Subcutaneous abdominal adipose tissue (tissue), 5 donors: ENCODE measurements around the gene PLCB4.

Source experiments
- H3K27ac ChIP-seq: one replicate; pipeline ENCODE4 v1.7.0; 2013; ENCODE audit warnings: low read depth, mild to moderate bottlenecking, inconsistent platforms, low read length, moderate library complexity
- H3K27me3 ChIP-seq, 5 donors: one replicate each; pipeline ENCODE4 v1.7.0; 2013; ENCODE audit warnings: low read length in 5 of 5, inconsistent platforms in 1 of 5; ENCODE audit not compliant: control insufficient read depth in 5 of 5, insufficient read depth in 4 of 5
- H3K36me3 ChIP-seq, 5 donors: one replicate each; pipeline ENCODE4 v1.7.0; 2013; ENCODE audit warnings: low read length in 5 of 5; ENCODE audit not compliant: control insufficient read depth in 5 of 5, insufficient read depth in 5 of 5
- H3K4me1 ChIP-seq, 5 donors: one replicate each; pipeline ENCODE4 v1.7.0; 2013; ENCODE audit warnings: low read length in 5 of 5, mild to moderate bottlenecking in 3 of 5, moderate library complexity in 1 of 5; ENCODE audit not compliant: control insufficient read depth in 5 of 5, insufficient read depth in 5 of 5
- H3K4me3 ChIP-seq, 5 donors: one replicate each; pipeline ENCODE4 v1.7.0; 2013; ENCODE audit warnings: low read length in 5 of 5, low read depth in 1 of 5
- H3K9ac ChIP-seq, 5 donors: one replicate each; pipeline ENCODE4 v1.7.0; 2013; ENCODE audit warnings: low read length in 5 of 5, mild to moderate bottlenecking in 4 of 5, moderate library complexity in 3 of 5
- H3K9me3 ChIP-seq, 5 donors: one replicate each; pipeline ENCODE4 v1.7.0; 2013; ENCODE audit warnings: low read length in 5 of 5; ENCODE audit not compliant: control insufficient read depth in 5 of 5
- donor health status: healthy.
- donor health status: healthy.
- donor health status: healthy.
- donor health status: healthy.
- donor health status: healthy.

PLCB4 gene

DNA sequence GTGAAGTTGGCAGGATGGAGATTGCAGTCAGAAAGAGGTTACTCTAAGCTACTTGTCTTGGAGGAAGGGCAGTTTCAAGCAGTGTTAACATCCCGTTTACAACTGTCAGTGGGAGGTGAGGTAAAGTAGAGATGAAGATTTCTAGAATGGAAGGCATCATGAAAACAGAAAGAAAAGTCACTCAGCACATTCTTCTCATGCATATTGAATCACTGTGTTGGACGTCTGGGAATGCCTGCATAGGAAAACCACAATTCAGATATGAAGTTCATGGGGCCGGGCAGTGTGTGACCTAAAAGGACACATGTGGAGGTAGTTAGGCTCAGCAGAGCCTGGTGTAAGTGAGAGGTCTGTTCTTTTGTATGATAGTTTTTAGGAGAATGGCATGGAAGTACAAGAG lies 372.0 kb downstream of the PLCB4 start:
- H3K9ac ChIP-seq, result no peak overlapping the region
- H3K27ac ChIP-seq, result no peak overlapping the region
- H3K4me1 ChIP-seq, result peaks cover 0 to 1% (median 0%) of the 10 kb centered on the region in 5 donors
- no peaks in the 10 kb centered on the region for H3K36me3 ChIP-seq
- no peaks in the 10 kb centered on the region for H3K27me3 ChIP-seq
- H3K9me3 ChIP-seq, result peaks cover 3 to 16% (median 7%) of the 10 kb centered on the region in 5 donors
- H3K4me3 ChIP-seq, result no peak overlapping the region

DNA sequence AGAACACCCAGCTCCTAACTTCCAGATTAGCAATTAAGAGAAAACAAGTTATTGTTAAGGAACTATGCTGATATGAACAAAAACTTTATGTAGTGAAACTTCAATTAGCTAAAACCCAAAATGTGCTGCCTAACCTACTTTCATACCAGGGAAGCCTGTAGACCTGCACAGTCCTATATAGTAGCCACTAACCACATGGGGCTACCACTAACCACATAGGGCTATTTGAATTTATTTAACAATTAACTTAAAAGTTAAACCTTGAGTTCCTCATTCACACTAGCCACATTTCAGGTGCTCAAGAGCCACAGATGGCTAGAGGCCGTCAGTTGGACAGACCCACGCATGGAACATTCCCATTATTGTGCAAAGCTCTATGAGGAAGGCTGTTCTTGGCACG lies 373.1 kb downstream of the PLCB4 start:
- Histone ChIP-seq H3K9ac (no peak overlapping the region), H3K27ac (no peak overlapping the region), H3K4me3 (no peak overlapping the region), H3K27me3 (no peaks in the 10 kb centered on the region), H3K9me3 (peaks cover 3 to 16% (median 7%) of the 10 kb centered on the region in 5 donors), H3K4me1 (peaks cover 0 to 1% (median 0%) of the 10 kb centered on the region in 5 donors), H3K36me3 (no peaks in the 10 kb centered on the region)

DNA sequence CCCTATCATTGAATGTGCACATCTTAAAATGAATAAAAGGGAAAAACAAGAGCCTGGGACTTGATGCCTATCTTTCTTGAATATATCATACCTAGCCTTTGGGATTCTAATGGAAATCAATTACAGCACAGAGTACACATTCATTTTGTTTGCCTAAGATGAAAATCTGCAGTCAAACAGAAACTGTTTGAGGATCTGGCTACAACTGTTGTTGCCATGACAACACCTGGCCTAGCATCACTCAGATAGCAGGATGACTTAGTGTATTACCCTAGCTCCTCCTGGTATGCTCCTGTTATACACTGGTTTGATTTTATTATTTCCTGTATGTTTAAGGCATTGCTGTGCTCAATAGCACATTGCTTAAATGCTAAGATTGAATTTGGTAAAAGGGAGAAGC lies 374.0 kb downstream of the PLCB4 start:
- peaks cover 3 to 16% (median 7%) of the 10 kb centered on the region in 5 donors for H3K9me3 ChIP-seq
- H3K36me3 ChIP-seq, result no peaks in the 10 kb centered on the region
- no peak overlapping the region for H3K9ac ChIP-seq
- no peak overlapping the region for H3K4me3 ChIP-seq
- H3K4me1 ChIP-seq, result peaks cover 0 to 1% (median 0%) of the 10 kb centered on the region in 5 donors
- no peaks in the 10 kb centered on the region for H3K27me3 ChIP-seq
- no peak overlapping the region for H3K27ac ChIP-seq

DNA sequence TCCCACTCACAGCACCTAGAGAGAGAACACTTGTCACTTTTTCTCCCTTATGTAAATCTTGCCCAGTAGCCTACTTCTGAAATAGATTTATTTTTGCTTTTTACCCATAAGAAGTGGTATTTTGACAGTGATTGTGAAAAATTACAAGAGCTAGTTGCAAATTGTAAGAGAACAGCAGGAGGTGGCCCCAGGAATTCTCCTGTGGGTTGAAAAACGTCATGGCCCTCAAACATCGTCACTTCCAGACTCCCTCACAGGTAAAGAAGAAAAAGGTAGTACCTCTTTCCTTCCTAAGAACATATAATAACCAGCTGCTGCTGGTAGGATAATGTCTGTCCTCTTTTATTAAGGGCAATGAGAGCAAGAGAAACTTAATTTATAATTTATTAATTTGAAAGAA lies 376.0 kb downstream of the PLCB4 start:
- Histone ChIP-seq H3K9me3 (peaks cover 0 to under 1% (median 0%) of the 10 kb centered on the region in 5 donors), H3K9ac (no peak overlapping the region), H3K27ac (no peak overlapping the region), H3K4me1 (peaks cover 0 to 1% (median 0%) of the 10 kb centered on the region in 5 donors), H3K36me3 (no peaks in the 10 kb centered on the region), H3K27me3 (no peaks in the 10 kb centered on the region), H3K4me3 (no peak overlapping the region)

DNA sequence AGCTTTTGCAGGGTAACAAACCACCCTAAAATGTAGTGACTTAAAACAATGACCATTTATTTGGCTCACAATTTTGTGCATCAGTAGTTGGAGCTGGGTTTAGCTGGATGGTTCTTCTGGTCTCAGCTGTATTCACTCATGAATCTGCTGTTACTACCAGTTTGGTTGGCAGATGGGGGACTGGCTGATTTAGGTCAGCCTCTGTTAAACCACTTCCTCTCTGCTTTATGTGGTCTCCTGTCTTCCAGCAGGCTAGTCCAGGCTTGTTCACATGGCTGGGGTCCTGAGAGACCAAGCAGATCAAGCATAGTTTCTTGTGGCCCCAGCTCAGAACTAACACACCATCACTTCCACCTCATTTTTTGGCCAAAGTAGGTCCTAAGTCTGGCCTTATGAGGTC lies 378.3 kb downstream of the PLCB4 start:
- Histone ChIP-seq H3K4me3 (no peak overlapping the region), H3K9me3 (no peaks in the 10 kb centered on the region), H3K36me3 (no peaks in the 10 kb centered on the region), H3K9ac (no peak overlapping the region), H3K4me1 (no peaks in the 10 kb centered on the region), H3K27me3 (no peaks in the 10 kb centered on the region), H3K27ac (no peak overlapping the region)

DNA sequence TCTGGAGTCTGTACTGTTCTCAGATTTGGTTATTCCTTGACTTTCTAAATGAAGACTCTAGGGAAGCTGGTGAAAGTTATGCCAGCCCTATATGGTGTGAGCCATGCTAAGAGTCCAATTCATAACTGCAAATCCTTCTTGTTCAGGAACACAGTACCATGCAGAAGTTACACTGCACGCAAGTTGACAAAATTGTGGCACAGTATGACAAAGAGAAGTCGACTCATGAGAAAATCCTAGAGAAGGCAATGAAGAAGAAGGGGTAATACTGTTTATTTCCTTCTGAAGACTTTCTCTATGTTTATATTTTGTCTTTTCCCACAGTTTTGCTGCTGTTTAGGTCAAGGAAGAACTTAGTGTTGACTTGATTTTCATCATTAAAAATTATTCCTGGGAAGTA lies 384.3 kb downstream of the PLCB4 start:
- H3K27me3 ChIP-seq, result no peaks in the 10 kb centered on the region
- H3K27ac ChIP-seq, result no peak overlapping the region
- no peaks in the 10 kb centered on the region for H3K4me1 ChIP-seq
- H3K36me3 ChIP-seq, result no peaks in the 10 kb centered on the region
- no peak overlapping the region for H3K9ac ChIP-seq
- H3K9me3 ChIP-seq, result no peaks in the 10 kb centered on the region
- H3K4me3 ChIP-seq, result no peak overlapping the region

DNA sequence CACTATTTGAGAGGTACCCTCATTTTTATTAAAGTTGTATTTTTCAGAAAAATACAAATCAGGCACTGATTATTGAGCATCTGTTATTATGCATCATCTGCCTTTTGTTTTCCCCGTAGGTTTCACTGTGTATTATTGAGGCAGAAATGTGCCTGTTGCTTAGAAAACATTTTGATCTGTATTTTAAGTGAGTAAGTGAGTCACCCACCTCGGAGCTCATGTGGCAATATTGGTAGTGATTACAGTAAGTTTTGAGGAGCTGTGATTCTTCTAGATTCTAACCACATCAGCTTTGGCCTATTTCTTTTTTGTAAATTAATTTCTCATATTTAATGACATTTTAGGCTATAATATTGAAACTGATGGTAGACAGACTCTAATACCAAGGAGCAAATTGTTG lies 385.9 kb downstream of the PLCB4 start:
- no peaks in the 10 kb centered on the region for H3K9me3 ChIP-seq
- no peak overlapping the region for H3K27ac ChIP-seq
- no peaks in the 10 kb centered on the region for H3K27me3 ChIP-seq
- H3K36me3 ChIP-seq, result no peaks in the 10 kb centered on the region
- no peak overlapping the region for H3K4me3 ChIP-seq
- no peak overlapping the region for H3K9ac ChIP-seq
- no peaks in the 10 kb centered on the region for H3K4me1 ChIP-seq

DNA sequence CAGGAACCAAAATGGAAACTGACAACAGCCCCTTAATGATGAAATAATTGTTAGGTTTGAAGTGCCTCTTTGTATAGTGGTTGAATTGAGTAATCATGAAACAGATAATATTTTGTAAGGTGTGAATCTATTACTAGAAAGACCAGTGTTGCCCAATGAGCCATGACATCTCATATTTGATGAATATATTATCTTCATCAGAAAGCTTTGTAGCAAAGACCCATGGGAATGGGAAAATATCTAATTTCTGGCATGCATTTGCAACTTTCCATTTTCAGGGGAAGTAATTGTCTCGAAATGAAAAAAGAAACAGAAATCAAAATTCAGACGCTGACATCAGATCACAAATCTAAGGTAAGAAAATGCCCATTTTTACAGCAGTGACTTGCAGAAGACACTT lies 388.2 kb downstream of the PLCB4 start:
- Histone ChIP-seq H3K9ac (no peak overlapping the region), H3K36me3 (peaks cover 0 to 2% (median 0%) of the 10 kb centered on the region in 5 donors), H3K27me3 (no peaks in the 10 kb centered on the region), H3K4me3 (no peak overlapping the region), H3K4me1 (no peaks in the 10 kb centered on the region), H3K27ac (no peak overlapping the region), H3K9me3 (no peaks in the 10 kb centered on the region)

DNA sequence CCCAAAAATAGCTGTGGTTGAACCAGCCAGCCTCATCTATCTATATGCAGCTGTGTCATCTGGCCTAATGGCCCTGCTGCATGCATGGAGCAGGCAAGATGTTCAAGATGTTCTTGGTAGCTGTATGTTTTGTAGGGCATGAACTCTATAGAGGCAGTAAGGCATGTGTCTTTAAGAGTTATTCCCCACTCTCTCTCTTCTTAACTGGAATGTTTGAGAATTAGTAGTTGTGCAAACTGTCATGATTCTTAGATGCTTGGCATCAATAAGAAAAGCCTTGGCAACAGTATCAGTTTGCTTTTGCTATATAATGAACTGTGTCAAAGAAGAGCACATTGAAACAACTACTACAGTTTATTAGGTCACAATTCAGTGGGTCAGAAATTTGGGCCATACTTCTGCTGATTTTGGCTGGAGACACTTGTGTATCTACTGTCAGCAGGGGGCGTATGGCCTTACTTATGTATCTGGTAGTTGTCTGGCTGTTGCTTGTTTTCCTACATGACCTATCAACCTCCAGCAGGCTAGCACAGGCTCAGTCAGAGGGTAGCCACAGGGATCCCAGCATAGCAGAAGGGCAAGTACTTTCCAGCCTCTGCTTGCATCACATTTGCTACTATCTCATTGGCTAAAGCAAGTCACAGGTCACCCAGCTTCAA lies 389.4 kb downstream of the PLCB4 start:
- no peak overlapping the region for H3K9ac ChIP-seq
- H3K4me1 ChIP-seq, result no peaks in the 10 kb centered on the region
- H3K36me3 ChIP-seq, result peaks cover 0 to 2% (median 0%) of the 10 kb centered on the region in 5 donors
- H3K4me3 ChIP-seq, result no peak overlapping the region
- H3K9me3 ChIP-seq, result no peaks in the 10 kb centered on the region
- no peak overlapping the region for H3K27ac ChIP-seq
- H3K27me3 ChIP-seq, result no peaks in the 10 kb centered on the region

DNA sequence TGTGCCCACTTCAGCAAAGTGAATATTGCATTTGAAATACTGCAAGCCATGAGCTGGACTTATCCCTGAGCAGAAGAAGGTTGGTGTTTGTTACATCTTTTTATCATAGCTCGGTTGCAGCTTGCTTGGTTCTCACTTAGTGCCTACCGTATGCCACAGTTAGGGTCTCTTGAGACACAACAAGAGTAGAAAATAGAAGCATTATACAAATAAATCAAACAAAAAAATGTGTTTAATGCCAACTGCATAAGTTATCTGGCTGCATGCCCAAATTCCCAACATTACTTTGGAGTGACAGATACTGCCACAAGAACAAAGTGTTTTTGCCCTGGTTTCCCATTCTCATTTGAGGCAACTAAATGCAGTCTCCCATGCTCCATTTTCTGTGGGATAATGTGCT lies 391.6 kb downstream of the PLCB4 start:
- no peak overlapping the region for H3K9ac ChIP-seq
- H3K9me3 ChIP-seq, result no peaks in the 10 kb centered on the region
- H3K27me3 ChIP-seq, result no peaks in the 10 kb centered on the region
- no peak overlapping the region for H3K27ac ChIP-seq
- H3K36me3 ChIP-seq, result peaks cover 0 to 2% (median 0%) of the 10 kb centered on the region in 5 donors
- no peaks in the 10 kb centered on the region for H3K4me1 ChIP-seq
- H3K4me3 ChIP-seq, result no peak overlapping the region
